GM21619 (cell line): ENCODE results near the gene RNF130.
A peak's percentile ranks its signal among the peaks of the same experiment; 100 is the strongest.
"Not testable (repeated sequence)": the region's sequence is repeated elsewhere in the genome, so short reads cannot be mapped to it uniquely, and the experiment has no call there.

Source experiments
- ATAC-seq: cut with Tn5 transposase; IDR thresholded peaks from one replicate; pipeline ENCODE4 v1.9.1; 2021; ENCODE audit not compliant: unreplicated experiment

Gene RNF130

GRCh38 chr5:179980767-179981166 lies 90.8 kb downstream of the RNF130 start:
- ATAC-seq = no peak

GRCh38 chr5:179978792-179979191 lies 92.8 kb downstream of the RNF130 start:
- no peak for ATAC-seq

GRCh38 chr5:179975713-179976134 lies 95.8 kb downstream of the RNF130 start:
- no peak for ATAC-seq

GRCh38 chr5:179974946-179975712 lies 96.4 kb downstream of the RNF130 start:
- peak; percentile 78 for ATAC-seq

GRCh38 chr5:179974246-179974945 lies 97.2 kb downstream of the RNF130 start:
- ATAC-seq = no peak

- ATAC-seq = no peak
Observed at GRCh38 chr5:179973391-179973790, 98.2 kb downstream of the RNF130 start.

GRCh38 chr5:179969110-179969509 lies 102.4 kb downstream of the RNF130 start:
- ATAC-seq = no peak

- no peak for ATAC-seq
Observed at GRCh38 chr5:179967489-179967888, 104.1 kb downstream of the RNF130 start.

GRCh38 chr5:179964015-179964414 lies 107.5 kb downstream of the RNF130 start:
- ATAC-seq = no peak

- ATAC-seq = no peak
Observed at GRCh38 chr5:179963375-179963774, 108.2 kb downstream of the RNF130 start.

- no peak for ATAC-seq
Observed at GRCh38 chr5:179960204-179960831, 111.2 kb downstream of the RNF130 start.

- no peak for ATAC-seq
Observed at GRCh38 chr5:179959641-179960040, 111.9 kb downstream of the RNF130 start.

GRCh38 chr5:179959118-179959517 lies 112.4 kb downstream of the RNF130 start:
- ATAC-seq = not testable (repeated sequence)

GRCh38 chr5:179955630-179956029 lies 115.9 kb downstream of the RNF130 start:
- no peak for ATAC-seq

GRCh38 chr5:179955062-179955461 lies 116.5 kb downstream of the RNF130 start:
- no peak for ATAC-seq

GRCh38 chr5:179954434-179954833 lies 117.1 kb downstream of the RNF130 start:
- ATAC-seq = no peak

GRCh38 chr5:179953987-179954386 lies 117.6 kb downstream of the RNF130 start:
- no peak for ATAC-seq

- ATAC-seq = no peak
Observed at GRCh38 chr5:179936976-179937681, 134.4 kb downstream of the RNF130 start.

GRCh38 chr5:179930788-179931473 lies 140.6 kb downstream of the RNF130 start:
- no peak for ATAC-seq

- no peak for ATAC-seq
Observed at GRCh38 chr5:179927824-179928223, 143.7 kb downstream of the RNF130 start.

- no peak for ATAC-seq
Observed at GRCh38 chr5:179926657-179927056, 144.9 kb downstream of the RNF130 start.
